CD14-positive monocyte (primary cell): Measurements from ENCODE around the gene REEP1. TPM values are rescaled to one million over a fixed set of nuclear protein-coding genes. Genes with fewer than 3 reads are reported as not detected.

ENCODE experiments used
- DNase-seq, 3 donors: peaks; one replicate each; pipeline ENCODE4 v3.0.0-alpha.2; 2011 to 2022
- H2AFZ ChIP-seq: 2 replicates; pipeline ENCODE4 v1.6.0; 2012; ENCODE audit warnings: mild to moderate bottlenecking, low read depth, low read length, inconsistent platforms; ENCODE audit not compliant: insufficient read depth, poor library complexity, severe bottlenecking
- H3K27ac ChIP-seq, 2 donors: 1 replicate in 1 of 2; 2 replicates in 1 of 2; pipeline ENCODE4 v1.5.1; 2012 to 2013; ENCODE audit warnings: low read length in 2 of 2, control low read depth in 1 of 2, inconsistent platforms in 1 of 2, low read depth in 1 of 2, mild to moderate bottlenecking in 1 of 2
- H3K27me3 ChIP-seq, 2 donors: one replicate each; pipeline versions ENCODE4 v1.6.0 to v1.6.1; 2011 to 2013; ENCODE audit warnings: low read length in 2 of 2; ENCODE audit not compliant: control insufficient read depth in 2 of 2, insufficient read depth in 2 of 2
- H3K36me3 ChIP-seq, 2 donors: replicated peaks in 1 of 2; 1 replicate in 1 of 2; 2 replicates in 1 of 2; pipeline versions ENCODE4 v1.5.1 to v1.6.1; 2012 to 2013; ENCODE audit warnings: low read length in 2 of 2, control low read depth in 1 of 2, inconsistent platforms in 1 of 2, mild to moderate bottlenecking in 1 of 2; ENCODE audit not compliant: insufficient read depth in 2 of 2, control insufficient read depth in 1 of 2
- H3K4me1 ChIP-seq, 2 donors: 1 replicate in 1 of 2; 2 replicates in 1 of 2; pipeline versions ENCODE4 v1.5.1 to v1.6.1; 2012 to 2013; ENCODE audit warnings: low read length in 2 of 2, control low read depth in 1 of 2, inconsistent platforms in 1 of 2, mild to moderate bottlenecking in 1 of 2, moderate library complexity in 1 of 2; ENCODE audit not compliant: insufficient read depth in 2 of 2, control insufficient read depth in 1 of 2
- H3K4me2 ChIP-seq: replicated peaks from 2 replicates; pipeline ENCODE3; 2012; ENCODE audit warnings: low read length, moderate library complexity, mild to moderate bottlenecking; ENCODE audit not compliant: poor library complexity, severe bottlenecking; ENCODE audit errors: extremely low read depth
- H3K4me3 ChIP-seq, 3 experiments: fragments of 200-600 bp in 1 of 3; sonication (generic) in 1 of 3; replicated peaks in 1 of 3; 1 replicate in 2 of 3; 2 replicates in 1 of 3; pipeline ENCODE4 v1.5.1; 2011 to 2013; ENCODE audit warnings: low read length in 3 of 3, mild to moderate bottlenecking in 3 of 3, control low read depth in 2 of 3, low read depth in 2 of 3, inconsistent platforms in 1 of 3, moderate library complexity in 1 of 3
- H3K79me2 ChIP-seq: 2 replicates; pipeline ENCODE4 v1.6.0; 2012; ENCODE audit warnings: mild to moderate bottlenecking, control low read depth, inconsistent platforms, low read length, moderate library complexity; ENCODE audit not compliant: insufficient read depth
- H3K9ac ChIP-seq: 2 replicates; pipeline ENCODE4 v1.6.0; 2017; ENCODE audit warnings: low read length, mild to moderate bottlenecking; ENCODE audit not compliant: insufficient read depth, poor library complexity, severe bottlenecking
- H3K9me3 ChIP-seq, 2 donors: replicated peaks in 1 of 2; 1 replicate in 1 of 2; 2 replicates in 1 of 2; pipeline versions ENCODE4 v1.5.1 to v1.6.1; 2012 to 2013; ENCODE audit warnings: low read length in 2 of 2, control low read depth in 1 of 2; ENCODE audit not compliant: control insufficient read depth in 1 of 2, insufficient read depth in 1 of 2
- H4K20me1 ChIP-seq: 2 replicates; pipeline ENCODE4 v1.6.0; 2012; ENCODE audit warnings: mild to moderate bottlenecking, low read length, control low read depth, moderate library complexity; ENCODE audit not compliant: insufficient read depth
- H3K27ac Mint-ChIP-seq, 7 donors: one replicate each; pipeline ENCODE4 v1.8.0; 2020; ENCODE audit warnings: mild to moderate bottlenecking in 7 of 7, mixed read lengths in 7 of 7, moderate library complexity in 6 of 7, inconsistent platforms in 2 of 7
- H3K27me3 Mint-ChIP-seq, 3 donors: one replicate each; pipeline ENCODE4 v1.8.0; 2021 to 2022; ENCODE audit warnings: low read depth in 3 of 3, mild to moderate bottlenecking in 3 of 3, mixed read lengths in 3 of 3, moderate library complexity in 3 of 3, inconsistent platforms in 1 of 3
- H3K36me3 Mint-ChIP-seq, 2 donors: one replicate each; pipeline ENCODE4 v1.8.0; 2020; ENCODE audit warnings: mixed read lengths in 2 of 2, inconsistent platforms in 1 of 2, mild to moderate bottlenecking in 1 of 2
- H3K4me1 Mint-ChIP-seq: one replicate; pipeline ENCODE4 v1.8.0; 2020; ENCODE audit warnings: mild to moderate bottlenecking, mixed read lengths
- H3K4me3 Mint-ChIP-seq, 2 donors: one replicate each; pipeline ENCODE4 v1.8.0; 2020; ENCODE audit warnings: mild to moderate bottlenecking in 2 of 2, mixed read lengths in 2 of 2, moderate library complexity in 1 of 2
- H3K9me3 Mint-ChIP-seq, 7 donors: one replicate each; pipeline ENCODE4 v1.8.0; 2020 to 2022; ENCODE audit warnings: mixed read lengths in 7 of 7, mild to moderate bottlenecking in 6 of 7, moderate library complexity in 6 of 7, inconsistent platforms in 2 of 7
- CTCF ChIP-seq: fragments of 200-600 bp; IDR thresholded peaks from one replicate; pipeline ENCODE4 v1.8.0; 2022; ENCODE audit warnings: antibody characterized with exemption, mild to moderate bottlenecking
- WGBS: methylation state at CpG from one replicate; pipeline ENCODE4 v1.1.5; 2013; ENCODE audit warnings: missing lambda C conversion rate; ENCODE audit not compliant: insufficient coverage; 5-methylcytosine and 5-hydroxymethylcytosine counted together
- intact Hi-C, 2 donors: fragments of 100-400 bp; cut with micrococcal nuclease; formaldehyde crosslinking; loops; one replicate each; pipeline versions ENCODE4 v1.15.0 to v1.15.1; 2023
- polyA plus RNA-seq, 3 donors: library from polyadenylated mRNA; depleted of rRNA in 1 of 3; unstranded in 2 of 3; stranded (reverse) in 1 of 3; fragments of 300-500 nt in 2 of 3; fragments of >200 nt in 1 of 3; fragmentation: Illumina TruSeq in 2 of 3; gene quantifications; 1 replicate in 2 of 3; 2 replicates in 1 of 3; pipeline ENCODE4 v1.2.3, GENCODE V29; 2012 to 2021

Gene REEP1
- polyA plus RNA-seq, 3 donors: not detected

GRCh38 chr2:86344404-86344803, 7.0 kb upstream of the REEP1 start:
- WGBS: no CpG with 5 or more reads among the region's 2 CpGs
- H3K9me3 Mint-ChIP-seq: peaks cover 9 to 21% (median 19%) of the 10 kb centered on the region in 7 donors

GRCh38 chr2:86342488-86342887, 5.1 kb upstream of the REEP1 start:
- intact Hi-C loops: no loop called here
- H3K4me2 ChIP-seq: no peak overlapping the region
- H3K27me3 ChIP-seq: peaks cover 38 to 68% of the 10 kb centered on the region in 2 donors
- H2AFZ ChIP-seq: no peak overlapping the region
- Mint-ChIP-seq H3K36me3 (peaks cover 0 to 2% of the 10 kb centered on the region in 2 donors), H3K27ac (no peak overlapping the region), H3K27me3 (peaks cover 46 to 58% (median 49%) of the 10 kb centered on the region in 3 donors), H3K9me3 (peaks cover 9 to 21% (median 18%) of the 10 kb centered on the region in 7 donors), H3K4me3 (no peak overlapping the region), H3K4me1 (peaks cover 5% of the 10 kb centered on the region)
- H3K4me3 ChIP-seq: no peak overlapping the region
- H4K20me1 ChIP-seq: no peaks in the 10 kb centered on the region
- no peak overlapping the region for H3K27ac ChIP-seq
- peaks cover 9 to 22% of the 10 kb centered on the region in 2 donors for H3K9me3 ChIP-seq
- no peak for TF ChIP-seq CTCF
- no peak overlapping the region for H3K9ac ChIP-seq
- H3K79me2 ChIP-seq: no peaks in the 10 kb centered on the region
- no CpG with 5 or more reads among the region's 1 CpG for WGBS
- no peak for DNase-seq
- H3K36me3 ChIP-seq: no peaks in the 10 kb centered on the region
- peaks cover 0 to 5% of the 10 kb centered on the region in 2 donors for H3K4me1 ChIP-seq

More at GRCh38 chr2:86344404-86344803, 7.0 kb upstream of the REEP1 start:
- Histone ChIP-seq H3K9ac (no peak overlapping the region), H3K27ac (no peak overlapping the region), H3K4me3 (no peak overlapping the region), H2AFZ (no peak overlapping the region), H3K79me2 (no peaks in the 10 kb centered on the region), H3K4me1 (no peaks in the 10 kb centered on the region), H3K9me3 (peaks cover 9 to 15% of the 10 kb centered on the region in 2 donors), H3K36me3 (no peaks in the 10 kb centered on the region), H3K27me3 (peaks cover 24 to 50% of the 10 kb centered on the region in 2 donors), H3K4me2 (no peak overlapping the region), H4K20me1 (no peaks in the 10 kb centered on the region)
- TF ChIP-seq CTCF: no peak
- Mint-ChIP-seq H3K4me1 (no peaks in the 10 kb centered on the region), H3K27ac (no peak overlapping the region), H3K36me3 (no peaks in the 10 kb centered on the region), H3K27me3 (peaks cover 31 to 43% (median 40%) of the 10 kb centered on the region in 3 donors), H3K4me3 (no peak overlapping the region)
- no peak for DNase-seq
- intact Hi-C loops: no loop called here
